Endodermal cell (in vitro differentiated cells): Measurements from ENCODE around the gene CALML3. TPM values are rescaled to one million over a fixed set of nuclear protein-coding genes. Genes with fewer than 3 reads are reported as not detected.

Experiments used
- DNase-seq: peaks from one replicate; pipeline ENCODE4 v3.0.0-alpha.2; 2017
- H3K27ac ChIP-seq: 2 replicates; pipeline ENCODE4 v1.5.1; 2013; ENCODE audit warnings: mild to moderate bottlenecking, low read depth, low read length, moderate library complexity
- H3K27me3 ChIP-seq: 2 replicates; pipeline ENCODE4 v1.6.1; 2013; ENCODE audit warnings: mild to moderate bottlenecking, low read length, moderate library complexity; ENCODE audit not compliant: insufficient read depth, control insufficient read depth, poor library complexity, severe bottlenecking
- H3K36me3 ChIP-seq: 2 replicates; pipeline ENCODE4 v1.7.0; 2013; ENCODE audit warnings: mild to moderate bottlenecking, low read length, moderate library complexity; ENCODE audit not compliant: control insufficient read depth, insufficient read depth
- H3K4me1 ChIP-seq: one replicate; pipeline ENCODE4 v1.7.0; 2013; ENCODE audit warnings: low read length; ENCODE audit not compliant: control insufficient read depth, insufficient read depth
- H3K4me3 ChIP-seq: 2 replicates; pipeline ENCODE4 v1.5.1; 2013; ENCODE audit warnings: mild to moderate bottlenecking, low read length, moderate library complexity
- H3K9ac ChIP-seq: 2 replicates; pipeline ENCODE4 v1.6.1; 2013; ENCODE audit warnings: mild to moderate bottlenecking, low read length, moderate library complexity; ENCODE audit not compliant: poor library complexity, severe bottlenecking; ENCODE audit errors: extremely low read depth
- H3K9me3 ChIP-seq: 2 replicates; pipeline ENCODE4 v1.6.1; 2013; ENCODE audit warnings: mild to moderate bottlenecking, low read length, moderate library complexity; ENCODE audit not compliant: control insufficient read depth
- H3K27ac Mint-ChIP-seq: 2 replicates; pipeline ENCODE4 v1.8.0; 2020; ENCODE audit warnings: mixed read lengths
- H3K27me3 Mint-ChIP-seq: 2 replicates; pipeline ENCODE4 v1.8.0; 2021; ENCODE audit warnings: mild to moderate bottlenecking, mixed read lengths; ENCODE audit not compliant: insufficient read depth
- H3K36me3 Mint-ChIP-seq: 2 replicates; pipeline ENCODE4 v1.8.0; 2020; ENCODE audit warnings: low read depth, mixed read lengths
- H3K4me1 Mint-ChIP-seq: 2 replicates; pipeline ENCODE4 v1.8.0; 2020; ENCODE audit warnings: mixed read lengths
- H3K4me3 Mint-ChIP-seq: 2 replicates; pipeline ENCODE4 v1.8.0; 2020; ENCODE audit warnings: mild to moderate bottlenecking, moderate library complexity, mixed read lengths
- H3K9me3 Mint-ChIP-seq: 2 replicates; pipeline ENCODE4 v1.8.0; 2020; ENCODE audit warnings: mild to moderate bottlenecking, mixed read lengths
- WGBS, 2 experiments: methylation state at CpG; one replicate each; pipeline versions ENCODE4 v1.1.5 to v1.1.7; 2013; ENCODE audit warnings: missing lambda C conversion rate in 2 of 2, mixed read lengths in 1 of 2; ENCODE audit not compliant: insufficient coverage in 1 of 2, insufficient read length in 1 of 2; 5-methylcytosine and 5-hydroxymethylcytosine counted together
- total RNA-seq, 2 donors: library from RNA; stranded (reverse); fragmentation: NEBNext Ultra II Directional in 1 of 2; extraction: Animal tissue kit (Norgen Biotek cat#: 25700) in 1 of 2; gene quantifications; 2 replicates in 1 of 2; 3 replicates in 1 of 2; pipeline ENCODE4 v1.2.1, GENCODE V29; 2021
- TF ChIP-seq, protein P1 (sequence below): fragments of 200-600 bp; sonication (generic); conservative IDR thresholded peaks from 2 replicates; pipeline ENCODE4 v1.5.0; 2021; ENCODE audit warnings: antibody characterized with exemption, mild to moderate bottlenecking

Gene CALML3
- total RNA-seq, 2 donors from 2014 or later, result not detected

DNA sequence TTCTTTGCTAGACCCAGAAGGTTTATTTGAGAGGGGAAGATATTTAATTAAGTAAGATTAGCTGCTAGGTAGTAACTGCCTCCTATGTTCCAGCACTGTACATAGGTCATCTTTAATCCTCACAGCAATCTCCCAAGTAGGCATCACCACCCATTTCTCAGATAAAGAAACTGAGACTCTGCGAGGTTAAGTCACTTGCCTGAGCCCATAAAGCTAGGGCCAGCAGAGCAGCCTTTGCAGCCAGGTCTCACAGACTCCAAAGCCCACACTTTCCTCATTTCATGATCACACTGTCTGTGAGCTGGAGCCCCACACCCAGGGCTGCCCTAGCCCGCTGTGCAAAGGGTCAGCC, 20.6 kb downstream of the CALML3 start:
- peaks cover 15% of the 10 kb centered on the region for H3K9me3 ChIP-seq
- no peaks in the 10 kb centered on the region for H3K36me3 ChIP-seq
- H3K4me3 Mint-ChIP-seq, result no peak overlapping the region
- 92 to 95% methylated on average over 2 of the region's 2 CpGs for WGBS, 2 experiments
- H3K27ac ChIP-seq, result no peak overlapping the region
- TF ChIP-seq, protein P1, sequence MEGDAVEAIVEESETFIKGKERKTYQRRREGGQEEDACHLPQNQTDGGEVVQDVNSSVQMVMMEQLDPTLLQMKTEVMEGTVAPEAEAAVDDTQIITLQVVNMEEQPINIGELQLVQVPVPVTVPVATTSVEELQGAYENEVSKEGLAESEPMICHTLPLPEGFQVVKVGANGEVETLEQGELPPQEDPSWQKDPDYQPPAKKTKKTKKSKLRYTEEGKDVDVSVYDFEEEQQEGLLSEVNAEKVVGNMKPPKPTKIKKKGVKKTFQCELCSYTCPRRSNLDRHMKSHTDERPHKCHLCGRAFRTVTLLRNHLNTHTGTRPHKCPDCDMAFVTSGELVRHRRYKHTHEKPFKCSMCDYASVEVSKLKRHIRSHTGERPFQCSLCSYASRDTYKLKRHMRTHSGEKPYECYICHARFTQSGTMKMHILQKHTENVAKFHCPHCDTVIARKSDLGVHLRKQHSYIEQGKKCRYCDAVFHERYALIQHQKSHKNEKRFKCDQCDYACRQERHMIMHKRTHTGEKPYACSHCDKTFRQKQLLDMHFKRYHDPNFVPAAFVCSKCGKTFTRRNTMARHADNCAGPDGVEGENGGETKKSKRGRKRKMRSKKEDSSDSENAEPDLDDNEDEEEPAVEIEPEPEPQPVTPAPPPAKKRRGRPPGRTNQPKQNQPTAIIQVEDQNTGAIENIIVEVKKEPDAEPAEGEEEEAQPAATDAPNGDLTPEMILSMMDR, result no peak
- H3K4me1 Mint-ChIP-seq, result peaks cover 7% of the 10 kb centered on the region
- H3K27ac Mint-ChIP-seq, result no peak overlapping the region
- no peak for DNase-seq
- H3K9ac ChIP-seq, result no peak overlapping the region
- H3K4me3 ChIP-seq, result no peak overlapping the region
- no peaks in the 10 kb centered on the region for H3K27me3 Mint-ChIP-seq
- peaks cover 5% of the 10 kb centered on the region for H3K36me3 Mint-ChIP-seq
- peaks cover 21% of the 10 kb centered on the region for H3K9me3 Mint-ChIP-seq
- no peaks in the 10 kb centered on the region for H3K4me1 ChIP-seq
- H3K27me3 ChIP-seq, result no peaks in the 10 kb centered on the region

DNA sequence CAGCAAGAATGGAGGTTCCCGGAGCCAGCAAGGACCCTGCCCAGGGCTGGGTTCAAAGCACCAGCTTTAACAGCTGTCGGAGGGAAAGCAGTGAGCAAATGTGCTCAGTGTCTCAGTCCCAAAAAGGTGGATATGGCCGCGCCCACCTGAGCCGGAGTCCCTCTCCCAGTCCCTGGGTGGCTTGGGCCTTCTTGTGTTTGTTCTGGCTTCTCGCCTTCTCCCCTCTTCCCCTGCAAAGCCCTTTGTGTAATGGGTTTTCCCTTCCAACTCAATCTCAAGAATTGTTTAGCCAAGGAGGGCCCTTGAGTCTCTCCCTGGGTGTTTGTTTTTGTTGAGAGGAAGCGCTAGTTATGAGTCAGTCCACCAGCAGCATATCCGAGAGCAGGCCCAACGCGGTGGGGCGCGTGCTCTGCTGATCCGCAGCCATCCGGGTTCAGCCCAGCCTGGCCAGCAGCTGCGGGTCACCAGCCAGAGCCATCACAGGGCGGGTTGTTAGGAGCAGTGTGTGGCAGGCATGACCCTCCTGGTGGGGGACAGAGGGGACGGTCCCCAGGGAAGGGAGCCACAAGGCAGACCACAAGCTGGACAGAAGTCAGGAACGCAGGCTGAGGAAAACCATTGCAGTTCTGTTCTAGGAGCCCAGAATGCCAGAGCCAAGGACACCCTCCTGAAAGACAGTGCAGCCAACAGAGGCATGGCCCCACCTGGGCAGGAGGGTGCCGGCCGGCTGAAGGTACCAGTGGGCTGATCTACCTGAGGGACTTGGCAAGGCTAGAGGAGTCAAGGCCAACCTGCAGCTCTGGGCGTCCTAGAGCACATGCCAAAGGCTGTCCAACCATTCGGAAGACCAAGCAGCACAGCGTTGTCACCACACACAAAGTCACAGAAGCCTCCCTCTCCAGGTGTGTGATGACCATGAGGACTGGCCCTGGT, 21.3 kb downstream of the CALML3 start:
- Histone ChIP-seq H3K4me3 (no peak overlapping the region), H3K36me3 (no peaks in the 10 kb centered on the region), H3K9ac (no peak overlapping the region), H3K27ac (no peak overlapping the region), H3K9me3 (peaks cover 15% of the 10 kb centered on the region), H3K4me1 (no peaks in the 10 kb centered on the region), H3K27me3 (no peaks in the 10 kb centered on the region)
- peak; percentile 39 for DNase-seq
- Mint-ChIP-seq H3K27ac (peak overlapping the region; percentile 53), H3K27me3 (no peaks in the 10 kb centered on the region), H3K4me1 (peaks cover 7% of the 10 kb centered on the region), H3K4me3 (no peak overlapping the region), H3K9me3 (peaks cover 20% of the 10 kb centered on the region), H3K36me3 (peaks cover 5% of the 10 kb centered on the region)
- 93% methylated on average over 17 to 23 of the region's 23 CpGs for WGBS, 2 experiments
- TF ChIP-seq, protein P1, result no peak

DNA sequence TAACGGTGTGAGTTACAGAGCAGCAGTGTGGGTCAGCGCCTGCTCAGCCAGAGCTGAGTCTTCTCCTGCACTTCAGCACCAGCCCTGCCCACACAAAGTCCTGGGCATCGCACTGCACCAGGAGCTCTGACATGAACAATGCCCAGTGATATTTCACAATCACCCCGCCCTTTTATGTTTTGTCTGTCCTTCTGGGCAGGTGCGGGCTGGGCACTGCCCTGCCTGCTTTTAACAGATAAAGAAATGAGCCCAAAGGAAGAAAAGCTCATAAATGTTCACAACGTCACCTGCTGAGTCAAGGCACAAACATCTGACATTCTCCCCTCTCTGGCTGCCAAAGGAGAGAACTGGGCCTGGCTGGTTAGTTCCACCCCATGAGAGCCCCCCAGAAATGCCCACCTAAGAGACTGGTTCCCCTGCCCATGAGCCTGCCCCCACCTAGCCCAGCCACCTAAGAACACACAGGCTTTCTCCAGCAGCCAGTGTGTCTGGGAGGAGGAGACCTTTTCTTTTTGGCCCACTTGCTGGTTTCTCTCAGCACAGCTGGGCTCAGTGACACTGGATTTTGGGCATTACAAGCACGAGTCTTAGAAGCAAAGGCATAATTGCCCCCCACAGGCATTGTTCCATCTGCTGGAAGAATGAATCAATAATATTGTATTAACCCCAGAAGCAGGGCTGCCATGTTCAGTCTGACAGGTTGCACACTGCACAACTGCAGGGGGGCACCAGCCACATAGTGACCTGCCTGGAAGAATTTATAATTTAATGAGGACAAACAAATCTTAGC, 22.3 kb downstream of the CALML3 start:
- H3K4me3 Mint-ChIP-seq, result no peak overlapping the region
- no peaks in the 10 kb centered on the region for H3K27me3 Mint-ChIP-seq
- Histone ChIP-seq H3K4me3 (no peak overlapping the region), H3K36me3 (no peaks in the 10 kb centered on the region), H3K27ac (no peak overlapping the region), H3K27me3 (no peaks in the 10 kb centered on the region), H3K9me3 (peaks cover 13% of the 10 kb centered on the region), H3K9ac (no peak overlapping the region), H3K4me1 (no peaks in the 10 kb centered on the region)
- H3K27ac Mint-ChIP-seq, result no peak overlapping the region
- peak; percentile 23 for DNase-seq
- TF ChIP-seq, protein P1, result no peak
- H3K4me1 Mint-ChIP-seq, result peaks cover 7% of the 10 kb centered on the region
- H3K36me3 Mint-ChIP-seq, result peaks cover 5% of the 10 kb centered on the region
- peaks cover 14% of the 10 kb centered on the region for H3K9me3 Mint-ChIP-seq
- 94 to 100% methylated on average over 5 to 7 of the region's 7 CpGs for WGBS, 2 experiments
